ENCODE measurements around the gene PREX1.
A peak's percentile ranks its signal among the peaks of the same experiment; 100 is the strongest.

Gene PREX1

DNA sequence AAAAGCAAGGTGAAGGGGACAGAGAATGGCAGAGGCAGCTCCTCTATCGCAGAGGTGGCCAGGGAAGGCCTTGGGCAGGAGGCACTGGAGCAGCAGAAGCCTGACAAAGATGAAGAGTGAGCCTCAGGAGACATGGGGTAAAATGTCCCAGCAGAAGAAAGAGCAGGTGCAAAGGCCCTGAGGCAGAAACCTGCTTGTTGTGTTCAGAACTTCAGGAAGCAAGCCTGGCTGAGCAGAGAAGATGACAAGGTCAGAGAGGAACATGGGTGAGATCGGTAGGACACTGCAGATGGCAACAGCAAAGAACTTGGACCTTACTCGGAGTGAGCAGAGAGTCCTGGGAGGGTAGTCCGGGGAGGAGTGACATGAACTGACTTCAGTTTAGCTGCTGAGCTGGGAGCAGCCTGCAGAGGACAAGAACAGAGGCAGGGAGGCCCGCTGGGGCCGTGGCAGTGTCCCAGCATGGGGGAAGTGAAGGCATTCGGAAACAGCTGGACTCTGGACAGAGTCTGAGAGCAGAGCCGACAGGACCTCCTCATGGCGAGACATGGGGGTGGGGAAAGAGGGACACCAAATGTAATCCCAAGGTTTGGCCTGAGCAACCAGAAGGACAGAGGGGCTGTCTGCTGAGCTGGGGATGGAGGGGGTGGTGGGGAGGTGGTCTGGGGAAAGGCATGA lies 106.3 kb downstream of the PREX1 start:
- DNase-seq (ENCODE audit: low read depth in 1 of 2, low spot score in 1 of 2), result no peak

- no peak for DNase-seq (ENCODE audit: low read depth in 1 of 2, low spot score in 1 of 2)
Observed at GRCh38 chr20:48720256-48720985, 107.4 kb downstream of the PREX1 start.

GRCh38 chr20:48719598-48720255 lies 108.1 kb downstream of the PREX1 start:
- no peak for DNase-seq (ENCODE audit: low read depth in 1 of 2, low spot score in 1 of 2)

- no peak for DNase-seq (ENCODE audit: low read depth in 1 of 2, low spot score in 1 of 2)
Observed at GRCh38 chr20:48718786-48719578, 108.8 kb downstream of the PREX1 start.

GRCh38 chr20:48717680-48718223 lies 110.0 kb downstream of the PREX1 start:
- DNase-seq (ENCODE audit: low read depth in 1 of 2, low spot score in 1 of 2), result no peak

GRCh38 chr20:48717095-48717672 lies 110.6 kb downstream of the PREX1 start:
- no peak for DNase-seq (ENCODE audit: low read depth in 1 of 2, low spot score in 1 of 2)

DNA sequence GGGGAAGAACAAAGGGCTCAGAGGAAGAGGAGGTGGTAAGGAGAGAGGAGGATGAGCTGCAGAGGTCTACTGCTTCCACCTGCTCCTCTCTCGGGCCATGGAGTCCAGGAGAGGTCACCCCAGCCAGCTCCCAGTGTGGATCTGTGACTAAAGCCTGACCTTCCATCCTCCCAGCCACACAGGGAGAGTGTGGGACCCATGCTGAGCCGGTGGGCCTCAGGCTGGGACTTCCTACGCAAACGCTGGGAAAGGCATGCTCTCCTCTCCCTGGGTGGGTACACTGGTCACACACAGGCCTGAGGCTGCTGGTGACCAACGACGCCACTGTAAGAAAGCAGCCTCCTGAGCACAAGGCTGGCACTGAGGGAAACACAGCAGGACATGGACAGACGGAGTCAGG lies 111.3 kb downstream of the PREX1 start:
- no peak for DNase-seq (ENCODE audit: low read depth in 1 of 2, low spot score in 1 of 2)

DNA sequence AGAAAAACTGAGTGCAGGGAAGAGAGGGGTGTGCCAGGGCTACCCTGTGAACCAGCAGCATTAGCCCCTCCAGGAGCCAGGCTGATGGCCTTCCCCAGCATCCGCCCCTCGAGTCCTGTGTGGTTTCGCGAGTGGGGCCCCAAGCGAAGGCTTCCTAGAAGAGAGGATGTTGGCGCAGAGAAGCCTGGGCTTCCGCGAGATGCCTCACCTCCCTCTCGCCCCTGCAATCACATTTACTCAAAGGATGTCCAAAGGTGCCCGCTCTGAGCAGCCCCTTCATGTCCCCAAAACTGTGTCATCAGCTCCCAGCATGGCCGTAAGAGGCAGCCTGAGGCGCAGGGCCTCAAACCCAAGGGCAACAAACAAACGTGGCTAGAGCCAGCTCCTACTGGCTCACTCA lies 111.7 kb downstream of the PREX1 start:
- peak; percentile 25 to 31 for DNase-seq (ENCODE audit: low read depth in 1 of 2, low spot score in 1 of 2)

DNA sequence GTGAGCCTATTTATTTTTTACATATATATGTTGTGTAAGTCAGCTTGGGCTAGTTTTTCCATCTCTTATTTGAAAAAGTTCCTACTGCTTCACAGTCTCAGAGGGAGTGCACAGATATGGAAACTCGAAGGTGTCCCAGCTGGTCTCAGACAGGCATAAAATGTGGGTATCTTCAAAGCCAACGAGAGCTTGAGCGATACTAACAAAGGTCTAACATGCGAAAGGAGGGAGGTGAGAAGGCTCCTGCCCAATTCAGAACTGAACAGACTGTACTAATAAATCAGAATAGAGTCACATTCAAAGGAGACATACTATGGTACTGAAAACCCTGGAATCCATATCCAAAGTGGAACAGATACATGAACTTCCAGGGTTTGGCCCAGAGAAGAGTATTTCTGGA lies 113.0 kb downstream of the PREX1 start:
- DNase-seq (ENCODE audit: low read depth in 1 of 2, low spot score in 1 of 2), result no peak

- no peak for DNase-seq (ENCODE audit: low read depth in 1 of 2, low spot score in 1 of 2)
Observed at GRCh38 chr20:48711696-48712464, 115.9 kb downstream of the PREX1 start.

GRCh38 chr20:48711044-48711428 lies 116.8 kb downstream of the PREX1 start:
- DNase-seq (ENCODE audit: low read depth in 1 of 2, low spot score in 1 of 2), result no peak

GRCh38 chr20:48710341-48711043 lies 117.3 kb downstream of the PREX1 start:
- DNase-seq (ENCODE audit: low read depth in 1 of 2, low spot score in 1 of 2), result no peak

DNA sequence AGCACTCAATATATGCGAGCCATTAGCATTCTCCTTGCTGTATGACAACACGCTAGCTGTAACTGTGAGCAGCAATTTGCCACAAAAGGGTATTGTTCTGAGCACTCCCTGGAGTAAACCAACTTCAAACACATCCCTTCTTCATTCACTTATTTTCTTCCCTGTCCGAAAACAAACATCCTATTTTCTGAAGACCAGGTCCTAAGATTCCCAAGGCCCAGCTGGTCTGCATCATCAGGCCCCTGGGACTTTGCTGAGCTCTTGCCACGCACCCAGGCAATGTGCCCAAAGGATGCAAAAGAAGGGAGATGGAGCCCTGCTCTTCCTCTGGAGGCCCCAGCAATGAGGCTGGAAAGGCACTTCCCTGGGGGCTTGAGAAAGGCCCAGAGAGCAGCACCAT lies 118.1 kb downstream of the PREX1 start:
- DNase-seq (ENCODE audit: low read depth in 1 of 2, low spot score in 1 of 2), result no peak

- DNase-seq (ENCODE audit: low read depth in 1 of 2, low spot score in 1 of 2), result no peak
Observed at GRCh38 chr20:48709058-48709691, 118.6 kb downstream of the PREX1 start.

- no peak for DNase-seq (ENCODE audit: low read depth in 1 of 2, low spot score in 1 of 2)
Observed at GRCh38 chr20:48708630-48709029, 119.2 kb downstream of the PREX1 start.

- DNase-seq (ENCODE audit: low read depth in 1 of 2, low spot score in 1 of 2), result no peak
Observed at GRCh38 chr20:48708116-48708515, 119.7 kb downstream of the PREX1 start.

GRCh38 chr20:48706710-48707365 lies 121.0 kb downstream of the PREX1 start:
- DNase-seq (ENCODE audit: low read depth in 1 of 2, low spot score in 1 of 2), result no peak

DNA sequence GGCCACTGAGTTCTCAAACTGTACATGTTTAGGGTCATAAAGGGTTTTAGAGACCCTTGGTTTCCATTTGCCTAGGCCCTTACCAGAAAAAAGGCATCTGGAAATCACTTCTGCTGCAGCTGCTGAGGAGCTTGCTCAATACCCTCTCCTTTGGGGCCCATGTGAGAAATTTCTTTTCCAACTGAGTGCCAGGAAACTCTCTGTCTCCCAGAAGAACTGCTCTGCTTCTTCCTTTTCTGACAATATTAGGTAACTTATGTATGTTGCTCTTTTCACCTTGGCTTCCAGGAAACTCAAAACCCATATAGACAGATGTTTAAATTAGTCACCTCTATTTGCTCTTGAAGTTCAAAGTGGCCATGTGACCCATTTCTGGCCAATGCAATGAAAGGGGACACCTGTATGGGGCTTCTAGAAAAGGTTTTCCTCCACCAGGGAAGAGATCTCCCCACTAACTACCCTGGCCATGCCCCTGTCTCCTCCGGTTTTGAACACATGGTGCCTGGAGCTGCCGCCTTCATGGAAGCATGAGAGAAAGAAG lies 121.6 kb downstream of the PREX1 start:
- DNase-seq (ENCODE audit: low read depth in 1 of 2, low spot score in 1 of 2), result no peak

All from stimulated activated CD4-positive, alpha-beta T cell treated with anti-CD3 and anti-CD28 coated beads, Interleukin-15, amount 100 ng/mL, for 1 hour (primary cell).